Colonic mucosa (tissue), 4 donors: ENCODE data around the gene LYPLAL1. TPM values are rescaled to one million over a fixed set of nuclear protein-coding genes. Genes with fewer than 3 reads are reported as not detected.

Experiments
- DNase-seq: peaks from one replicate; pipeline ENCODE4 v3.0.0-alpha.2; 2020
- H3K27ac ChIP-seq: fragments of 200-600 bp; one replicate; pipeline ENCODE4 v1.8.0; 2021
- H3K27me3 ChIP-seq: fragments of 200-600 bp; one replicate; pipeline ENCODE4 v1.8.0; 2021
- H3K36me3 ChIP-seq: fragments of 200-600 bp; one replicate; pipeline ENCODE4 v1.8.0; 2021
- H3K4me1 ChIP-seq: fragments of 200-600 bp; one replicate; pipeline ENCODE4 v1.8.0; 2021; ENCODE audit warnings: mild to moderate bottlenecking
- H3K4me3 ChIP-seq: fragments of 200-600 bp; one replicate; pipeline ENCODE4 v1.8.0; 2021
- H3K9ac ChIP-seq, 2 donors: one replicate each; pipeline ENCODE4 v1.7.0; 2013; ENCODE audit warnings: control low read depth in 2 of 2, low read depth in 2 of 2, low read length in 2 of 2
- H3K9me3 ChIP-seq: fragments of 200-600 bp; one replicate; pipeline ENCODE4 v1.8.0; 2021
- intact Hi-C: fragments of 100-400 bp; cut with DNase I; formaldehyde crosslinking; loops from one replicate; pipeline ENCODE4 v1.14.1; 2022
- total RNA-seq, 2 donors: library from RNA; stranded (reverse); fragmentation: NEBNext Ultra II Directional in 1 of 2; extraction: Animal tissue kit (Norgen Biotek cat#: 25700) in 1 of 2; gene quantifications; one replicate each; pipeline ENCODE4 v1.2.1, GENCODE V29; 2021
- TF ChIP-seq, protein P1 (sequence below): fragments of 200-600 bp; IDR thresholded peaks from one replicate; pipeline ENCODE4 v1.8.0; 2022; ENCODE audit warnings: antibody characterized with exemption, mild to moderate bottlenecking
- donor health status: healthy.
- donor health status: DM: no; HTN: no; CAD: no.
- donor health status: DM: no; HTN: no; CAD: no.

Gene LYPLAL1
- total RNA-seq, 2 donors from 2014 or later, result 14.3 to 23.0 TPM

DNA sequence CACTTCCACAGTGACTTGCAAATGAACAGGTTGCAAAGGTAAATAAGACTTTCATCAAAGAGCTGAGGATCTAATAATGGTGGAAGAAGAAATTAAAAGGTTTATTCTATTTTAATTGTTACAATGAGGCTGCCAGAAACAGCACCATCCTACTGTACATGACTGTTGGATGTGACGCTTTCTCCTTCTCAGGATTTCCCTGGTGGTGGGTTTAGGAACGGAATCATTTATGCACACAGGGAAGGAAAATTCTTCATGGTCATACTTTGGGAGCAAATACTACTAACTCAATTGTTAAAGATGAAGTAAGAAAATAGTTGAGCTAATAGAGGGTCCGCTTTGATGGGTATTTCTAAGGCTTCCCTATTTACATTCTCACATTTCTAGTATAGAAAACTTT is 22.2 kb upstream of the LYPLAL1 start:
- Histone ChIP-seq H3K9me3 (no peaks in the 10 kb centered on the region), H3K36me3 (no peaks in the 10 kb centered on the region), H3K27me3 (no peaks in the 10 kb centered on the region), H3K27ac (no peak overlapping the region), H3K4me1 (no peaks in the 10 kb centered on the region), H3K4me3 (no peak overlapping the region), H3K9ac (no peak overlapping the region)
- TF ChIP-seq, protein P1, sequence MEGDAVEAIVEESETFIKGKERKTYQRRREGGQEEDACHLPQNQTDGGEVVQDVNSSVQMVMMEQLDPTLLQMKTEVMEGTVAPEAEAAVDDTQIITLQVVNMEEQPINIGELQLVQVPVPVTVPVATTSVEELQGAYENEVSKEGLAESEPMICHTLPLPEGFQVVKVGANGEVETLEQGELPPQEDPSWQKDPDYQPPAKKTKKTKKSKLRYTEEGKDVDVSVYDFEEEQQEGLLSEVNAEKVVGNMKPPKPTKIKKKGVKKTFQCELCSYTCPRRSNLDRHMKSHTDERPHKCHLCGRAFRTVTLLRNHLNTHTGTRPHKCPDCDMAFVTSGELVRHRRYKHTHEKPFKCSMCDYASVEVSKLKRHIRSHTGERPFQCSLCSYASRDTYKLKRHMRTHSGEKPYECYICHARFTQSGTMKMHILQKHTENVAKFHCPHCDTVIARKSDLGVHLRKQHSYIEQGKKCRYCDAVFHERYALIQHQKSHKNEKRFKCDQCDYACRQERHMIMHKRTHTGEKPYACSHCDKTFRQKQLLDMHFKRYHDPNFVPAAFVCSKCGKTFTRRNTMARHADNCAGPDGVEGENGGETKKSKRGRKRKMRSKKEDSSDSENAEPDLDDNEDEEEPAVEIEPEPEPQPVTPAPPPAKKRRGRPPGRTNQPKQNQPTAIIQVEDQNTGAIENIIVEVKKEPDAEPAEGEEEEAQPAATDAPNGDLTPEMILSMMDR, result no peak
- DNase-seq, result no peak
- intact Hi-C loops, result no loop called here

DNA sequence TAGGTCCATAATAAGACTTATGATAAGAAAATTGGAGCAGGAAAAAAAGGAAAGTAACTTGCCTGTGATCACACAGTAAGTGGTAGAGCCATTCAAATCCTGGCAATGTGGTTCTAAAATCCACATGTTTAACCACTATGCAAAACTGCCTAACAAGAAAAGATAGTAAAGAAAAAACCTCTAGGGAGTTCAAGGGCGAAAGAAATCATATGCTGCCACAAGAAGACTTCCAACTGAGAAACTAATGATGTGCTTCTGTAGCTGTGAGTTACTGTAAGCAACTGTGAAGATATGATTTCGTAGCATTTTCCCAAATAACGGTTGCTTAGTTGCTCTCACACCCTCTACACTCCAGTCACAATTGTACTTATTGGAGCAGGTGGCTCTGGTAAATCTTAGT is 20.9 kb upstream of the LYPLAL1 start:
- intact Hi-C loops, result no loop called here
- no peak overlapping the region for H3K4me3 ChIP-seq
- no peak for DNase-seq
- no peak overlapping the region for H3K9ac ChIP-seq
- H3K27me3 ChIP-seq, result no peaks in the 10 kb centered on the region
- no peaks in the 10 kb centered on the region for H3K9me3 ChIP-seq
- TF ChIP-seq, protein P1, result no peak
- no peaks in the 10 kb centered on the region for H3K4me1 ChIP-seq
- H3K36me3 ChIP-seq, result no peaks in the 10 kb centered on the region
- no peak overlapping the region for H3K27ac ChIP-seq

DNA sequence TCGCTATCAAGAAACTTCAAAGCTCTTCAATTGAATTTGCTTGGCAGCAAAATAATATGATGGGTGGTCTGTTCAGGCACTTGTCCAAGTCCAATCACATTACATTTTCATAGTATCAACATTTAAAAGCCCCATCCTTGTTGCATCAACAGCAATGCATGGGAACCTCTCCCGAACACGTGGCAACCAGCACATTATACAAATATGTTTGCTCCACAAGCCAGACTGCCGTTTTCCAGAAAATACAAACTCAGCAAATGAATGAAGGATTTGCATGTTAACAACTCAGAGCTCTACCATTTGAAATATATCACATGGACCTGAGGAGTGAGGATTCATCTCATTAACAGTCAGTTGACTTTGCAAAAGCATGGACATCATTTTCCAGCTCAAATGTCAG is 20.0 kb upstream of the LYPLAL1 start:
- Histone ChIP-seq H3K4me1 (no peaks in the 10 kb centered on the region), H3K27ac (no peak overlapping the region), H3K4me3 (no peak overlapping the region), H3K9ac (no peak overlapping the region), H3K27me3 (no peaks in the 10 kb centered on the region), H3K9me3 (no peaks in the 10 kb centered on the region), H3K36me3 (no peaks in the 10 kb centered on the region)
- TF ChIP-seq, protein P1, result no peak
- DNase-seq, result no peak
- intact Hi-C loops, result no loop called here

DNA sequence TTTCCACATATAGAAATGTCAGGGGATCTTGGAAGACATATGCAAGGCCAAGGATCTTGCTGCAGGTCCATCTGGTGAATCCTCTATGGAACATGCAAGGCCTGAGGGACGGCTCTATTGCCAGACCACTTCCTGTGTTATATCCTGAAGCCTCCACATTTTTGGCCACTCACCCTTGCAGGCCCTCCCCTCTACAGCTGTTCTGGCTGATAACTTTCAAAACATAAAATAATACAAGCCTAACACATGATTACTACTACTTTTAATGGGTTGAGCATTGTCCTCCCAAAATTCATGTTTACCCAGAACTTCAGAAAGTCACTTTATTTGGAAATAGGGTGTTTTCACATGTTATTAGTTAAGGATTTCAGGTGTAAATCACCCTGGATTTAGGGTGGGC is 18.5 kb upstream of the LYPLAL1 start:
- no peak overlapping the region for H3K4me3 ChIP-seq
- H3K27ac ChIP-seq, result no peak overlapping the region
- no peaks in the 10 kb centered on the region for H3K36me3 ChIP-seq
- intact Hi-C loops, result no loop called here
- no peaks in the 10 kb centered on the region for H3K4me1 ChIP-seq
- no peaks in the 10 kb centered on the region for H3K9me3 ChIP-seq
- H3K27me3 ChIP-seq, result no peaks in the 10 kb centered on the region
- TF ChIP-seq, protein P1, result no peak
- no peak overlapping the region for H3K9ac ChIP-seq
- no peak for DNase-seq

DNA sequence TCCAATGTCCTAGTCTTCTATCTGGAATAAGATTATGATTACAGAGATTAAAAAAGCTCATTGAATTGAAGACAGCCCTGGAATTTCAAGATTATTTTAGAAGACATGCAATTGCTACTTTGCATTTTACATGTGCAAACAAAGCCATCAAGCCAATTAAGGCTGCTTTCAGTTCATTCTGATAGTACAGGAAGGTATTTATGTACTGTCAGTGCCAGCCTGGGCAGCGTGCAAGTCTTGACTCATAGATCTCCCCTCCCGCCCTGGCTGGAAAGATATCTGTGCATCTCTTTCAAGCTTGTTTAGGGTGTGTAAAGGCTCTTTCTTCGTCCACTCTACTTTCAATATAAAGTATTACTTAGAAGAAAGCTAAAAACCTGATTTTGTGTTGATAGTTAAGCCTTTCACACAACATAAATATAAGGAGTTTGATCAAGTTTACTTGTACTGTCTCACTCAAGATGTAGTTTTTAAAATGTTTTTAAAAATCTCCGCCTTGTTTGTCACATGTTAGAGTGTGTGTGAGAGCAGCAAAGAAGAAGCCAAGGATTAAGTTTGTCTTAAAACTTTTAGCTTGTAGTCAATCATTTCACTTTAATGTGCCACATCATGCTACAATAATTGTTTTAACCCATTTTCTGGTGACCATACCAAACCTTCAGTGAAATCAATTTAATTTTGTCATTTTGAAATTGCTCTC is 13.6 kb upstream of the LYPLAL1 start:
- H3K27ac ChIP-seq, result no peak overlapping the region
- H3K9me3 ChIP-seq, result no peaks in the 10 kb centered on the region
- intact Hi-C loops, result no loop called here
- no peaks in the 10 kb centered on the region for H3K36me3 ChIP-seq
- H3K4me3 ChIP-seq, result no peak overlapping the region
- H3K27me3 ChIP-seq, result no peaks in the 10 kb centered on the region
- no peak for DNase-seq
- H3K4me1 ChIP-seq, result no peaks in the 10 kb centered on the region
- TF ChIP-seq, protein P1, result no peak
- H3K9ac ChIP-seq, result no peak overlapping the region
